GM18907 (cell line): ENCODE results near the gene AACS.
"Not testable (repeated sequence)": the region's sequence is repeated elsewhere in the genome, so short reads cannot be mapped to it uniquely, and the experiment has no call there.

Experiments
- ATAC-seq: cut with Tn5 transposase; IDR thresholded peaks from one replicate; pipeline ENCODE4 v1.9.1; 2021; ENCODE audit warnings: mild to moderate bottlenecking, moderate library complexity; ENCODE audit not compliant: unreplicated experiment

The AACS gene

GRCh38 chr12:125055591-125055990, 9.6 kb upstream of the AACS start:
- ATAC-seq: no peak

GRCh38 chr12:125056306-125056705, 8.9 kb upstream of the AACS start:
- ATAC-seq: no peak

GRCh38 chr12:125057708-125058107, 7.5 kb upstream of the AACS start:
- ATAC-seq: no peak

- no peak for ATAC-seq
Measured at GRCh38 chr12:125061229-125061628, 4.0 kb upstream of the AACS start.

- ATAC-seq: not testable (repeated sequence)
Measured at GRCh38 chr12:125063522-125063921, 1.7 kb upstream of the AACS start.

- ATAC-seq: no peak
Measured at GRCh38 chr12:125064492-125064891, 743 bp upstream of the AACS start.

GRCh38 chr12:125065919-125066570, 810 bp downstream of the AACS start:
- ATAC-seq: peak; percentile 19

GRCh38 chr12:125068391-125068790, 3.2 kb downstream of the AACS start:
- ATAC-seq: no peak

- no peak for ATAC-seq
Measured at GRCh38 chr12:125069616-125070015, 4.4 kb downstream of the AACS start.

- no peak for ATAC-seq
Measured at GRCh38 chr12:125070112-125070511, 4.9 kb downstream of the AACS start.

GRCh38 chr12:125070661-125071390, 5.6 kb downstream of the AACS start:
- ATAC-seq: no peak

GRCh38 chr12:125071456-125071855, 6.2 kb downstream of the AACS start:
- no peak for ATAC-seq

GRCh38 chr12:125072496-125072895, 7.3 kb downstream of the AACS start:
- ATAC-seq: no peak

- not testable (repeated sequence) for ATAC-seq
Measured at GRCh38 chr12:125074294-125074693, 9.1 kb downstream of the AACS start.

- ATAC-seq: no peak
Measured at GRCh38 chr12:125076103-125076502, 10.9 kb downstream of the AACS start.

- no peak for ATAC-seq
Measured at GRCh38 chr12:125079084-125079483, 13.8 kb downstream of the AACS start.

GRCh38 chr12:125079648-125080645, 14.7 kb downstream of the AACS start:
- no peak for ATAC-seq

- no peak for ATAC-seq
Measured at GRCh38 chr12:125081427-125081826, 16.2 kb downstream of the AACS start.

- no peak for ATAC-seq
Measured at GRCh38 chr12:125083072-125083471, 17.8 kb downstream of the AACS start.

GRCh38 chr12:125088199-125088598, 23.0 kb downstream of the AACS start:
- not testable (repeated sequence) for ATAC-seq

- ATAC-seq: no peak
Measured at GRCh38 chr12:125089083-125089482, 23.8 kb downstream of the AACS start.
